ENCODE data around the gene CCDC136.

Gene CCDC136

DNA sequence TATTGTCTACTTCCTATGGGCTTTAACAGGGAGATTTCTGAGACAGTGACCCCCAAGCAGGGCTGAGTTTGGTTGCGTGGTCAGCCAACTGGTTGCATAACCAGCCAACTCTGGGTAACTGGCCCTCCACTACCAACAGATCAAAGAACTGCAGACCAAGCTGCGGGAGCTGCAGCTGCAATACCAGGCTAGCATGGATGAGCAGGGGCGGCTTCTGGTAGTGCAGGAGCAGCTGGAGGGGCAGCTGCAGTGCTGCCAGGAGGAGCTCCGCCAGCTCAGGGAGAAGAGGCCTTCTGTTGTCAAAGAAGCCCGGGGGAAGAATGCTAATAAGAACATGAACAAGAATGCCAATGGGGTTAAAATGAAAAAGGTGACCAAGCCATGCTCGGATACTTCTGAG lies 22.7 kb downstream of the CCDC136 start:
- Histone ChIP-seq H3K27me3 (ENCODE audit: insufficient read depth, low read length, poor library complexity, severe bottlenecking) (no peaks in the 10 kb centered on the region), H3F3A (ENCODE audit: low read depth) (no peaks in the 10 kb centered on the region), H3K36me3 (ENCODE audit: insufficient read depth, low read length) (peaks cover 14% of the 10 kb centered on the region; the same call in 1 of the 2 replicates), H3K9me3 (ENCODE audit: insufficient read depth, low read depth, low read length) (no peaks in the 10 kb centered on the region), H3K4me1 (ENCODE audit: insufficient read depth, low read length, poor library complexity, severe bottlenecking) (peaks cover 7% of the 10 kb centered on the region), H3K4me2 (ENCODE audit: low read depth, low read length, poor library complexity, severe bottlenecking) (no peak overlapping the region), H2AFZ (ENCODE audit: low read length) (no peak overlapping the region), H3K9me2 (replicated peaks; ENCODE audit: low read depth, low read length) (no peaks in the 10 kb centered on the region), H3K79me2 (ENCODE audit: insufficient read depth, low read length) (no peaks in the 10 kb centered on the region), H3K9ac (ENCODE audit: low read depth, low read length, poor library complexity, severe bottlenecking) (no peak overlapping the region), H4K20me1 (ENCODE audit: insufficient read depth, low read length, poor library complexity, severe bottlenecking) (no peaks in the 10 kb centered on the region), H3K4me3 (ENCODE audit: low read length, poor library complexity, severe bottlenecking) (no peak overlapping the region)
- TF ChIP-seq EZH2phosphoT487 (IDR thresholded peaks at IDR 0.05; ENCODE audit: borderline replicate concordance): no peak
- TF ChIP-seq, protein P1, sequence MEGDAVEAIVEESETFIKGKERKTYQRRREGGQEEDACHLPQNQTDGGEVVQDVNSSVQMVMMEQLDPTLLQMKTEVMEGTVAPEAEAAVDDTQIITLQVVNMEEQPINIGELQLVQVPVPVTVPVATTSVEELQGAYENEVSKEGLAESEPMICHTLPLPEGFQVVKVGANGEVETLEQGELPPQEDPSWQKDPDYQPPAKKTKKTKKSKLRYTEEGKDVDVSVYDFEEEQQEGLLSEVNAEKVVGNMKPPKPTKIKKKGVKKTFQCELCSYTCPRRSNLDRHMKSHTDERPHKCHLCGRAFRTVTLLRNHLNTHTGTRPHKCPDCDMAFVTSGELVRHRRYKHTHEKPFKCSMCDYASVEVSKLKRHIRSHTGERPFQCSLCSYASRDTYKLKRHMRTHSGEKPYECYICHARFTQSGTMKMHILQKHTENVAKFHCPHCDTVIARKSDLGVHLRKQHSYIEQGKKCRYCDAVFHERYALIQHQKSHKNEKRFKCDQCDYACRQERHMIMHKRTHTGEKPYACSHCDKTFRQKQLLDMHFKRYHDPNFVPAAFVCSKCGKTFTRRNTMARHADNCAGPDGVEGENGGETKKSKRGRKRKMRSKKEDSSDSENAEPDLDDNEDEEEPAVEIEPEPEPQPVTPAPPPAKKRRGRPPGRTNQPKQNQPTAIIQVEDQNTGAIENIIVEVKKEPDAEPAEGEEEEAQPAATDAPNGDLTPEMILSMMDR (conservative IDR thresholded peaks at IDR 0.05; ENCODE audit: low read length): no peak

DNA sequence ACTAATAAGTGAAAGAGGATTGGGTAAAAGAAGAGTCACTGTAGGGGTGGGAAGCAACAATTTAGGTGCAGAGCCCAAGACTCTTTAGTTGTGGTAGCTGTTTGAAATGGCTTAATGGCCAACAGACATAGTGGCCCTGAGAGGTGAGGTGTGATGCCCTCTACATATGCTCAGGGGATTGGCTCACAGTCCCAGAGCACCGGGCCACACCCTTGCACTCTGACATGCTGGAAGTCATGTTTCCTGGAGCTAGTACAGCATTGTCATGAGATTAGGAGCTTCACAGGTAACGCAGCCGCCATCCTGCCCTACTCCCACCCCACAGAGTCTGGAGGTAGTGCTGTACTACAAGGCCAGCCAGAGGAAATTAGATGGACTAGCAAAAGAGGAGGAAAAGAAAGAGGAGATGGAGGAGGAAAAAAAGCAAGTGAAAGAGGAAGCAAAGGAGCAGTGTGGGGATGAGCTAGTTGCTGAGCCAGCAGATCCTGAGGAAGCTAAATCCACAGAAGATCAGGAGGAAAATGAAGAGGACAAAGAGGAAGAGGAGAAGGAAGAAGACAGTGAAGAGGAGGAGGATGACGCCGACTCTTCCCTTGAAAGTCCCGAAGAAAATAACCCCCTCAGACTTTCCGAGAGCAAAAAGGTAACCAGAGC lies 23.6 kb downstream of the CCDC136 start:
- Histone ChIP-seq H3K79me2 (ENCODE audit: insufficient read depth, low read length) (no peaks in the 10 kb centered on the region), H3K4me2 (ENCODE audit: low read depth, low read length, poor library complexity, severe bottlenecking) (no peak overlapping the region)

DNA sequence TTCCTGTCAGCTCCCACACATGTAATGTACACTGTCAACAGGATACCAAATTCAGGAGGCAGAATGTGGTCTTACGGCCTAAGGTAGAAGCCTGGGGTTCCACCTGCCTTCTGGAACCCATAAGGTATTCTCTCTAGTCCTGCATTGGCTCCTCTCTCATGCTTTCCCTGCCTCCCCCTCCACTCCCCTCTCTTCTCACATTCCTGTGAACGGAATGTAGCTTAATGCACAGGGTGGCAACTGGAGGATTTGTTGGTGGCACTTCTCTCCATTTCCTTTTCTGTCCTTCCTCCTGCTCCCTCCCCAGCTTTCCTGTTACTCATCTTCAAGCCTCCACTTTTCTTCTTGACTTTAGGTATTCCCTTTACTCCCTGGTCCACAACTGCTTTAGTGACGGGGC lies 26.9 kb downstream of the CCDC136 start:
- no peaks in the 10 kb centered on the region for H3K27me3 ChIP-seq (ENCODE audit: insufficient read depth, low read length, poor library complexity, severe bottlenecking)

More for the DNA sequence above, 23.6 kb downstream of the CCDC136 start:
- Histone ChIP-seq H3K27me3 (ENCODE audit: insufficient read depth, low read length, poor library complexity, severe bottlenecking) (no peaks in the 10 kb centered on the region), H3K9me3 (ENCODE audit: insufficient read depth, low read depth, low read length) (no peaks in the 10 kb centered on the region), H3K4me1 (ENCODE audit: insufficient read depth, low read length, poor library complexity, severe bottlenecking) (peaks cover 16% of the 10 kb centered on the region), H2AFZ (ENCODE audit: low read length) (no peak overlapping the region), H3K4me3 (ENCODE audit: low read length, poor library complexity, severe bottlenecking) (no peak overlapping the region), H3F3A (ENCODE audit: low read depth) (no peaks in the 10 kb centered on the region), H4K20me1 (ENCODE audit: insufficient read depth, low read length, poor library complexity, severe bottlenecking) (no peaks in the 10 kb centered on the region), H3K9ac (ENCODE audit: low read depth, low read length, poor library complexity, severe bottlenecking) (no peak overlapping the region), H3K36me3 (ENCODE audit: insufficient read depth, low read length) (peaks cover 8% of the 10 kb centered on the region; the same call in 1 of the 2 replicates), H3K9me2 (replicated peaks; ENCODE audit: low read depth, low read length) (no peaks in the 10 kb centered on the region)
- TF ChIP-seq EZH2phosphoT487 (IDR thresholded peaks at IDR 0.05; ENCODE audit: borderline replicate concordance): no peak
- TF ChIP-seq, protein P1 (conservative IDR thresholded peaks at IDR 0.05; ENCODE audit: low read length): no peak

More for the DNA sequence above, 26.9 kb downstream of the CCDC136 start:
- Histone ChIP-seq H3K9ac (ENCODE audit: low read depth, low read length, poor library complexity, severe bottlenecking) (no peak overlapping the region), H3K9me3 (ENCODE audit: insufficient read depth, low read depth, low read length) (no peaks in the 10 kb centered on the region), H4K20me1 (ENCODE audit: insufficient read depth, low read length, poor library complexity, severe bottlenecking) (no peaks in the 10 kb centered on the region), H3K9me2 (replicated peaks; ENCODE audit: low read depth, low read length) (no peaks in the 10 kb centered on the region), H3K79me2 (ENCODE audit: insufficient read depth, low read length) (no peaks in the 10 kb centered on the region), H3K4me3 (ENCODE audit: low read length, poor library complexity, severe bottlenecking) (no peak overlapping the region), H3K36me3 (ENCODE audit: insufficient read depth, low read length) (no peaks in the 10 kb centered on the region), H3F3A (ENCODE audit: low read depth) (no peaks in the 10 kb centered on the region), H3K4me2 (ENCODE audit: low read depth, low read length, poor library complexity, severe bottlenecking) (no peak overlapping the region), H2AFZ (ENCODE audit: low read length) (no peak overlapping the region), H3K4me1 (ENCODE audit: insufficient read depth, low read length, poor library complexity, severe bottlenecking) (peaks cover 17% of the 10 kb centered on the region)
- TF ChIP-seq, protein P1 (conservative IDR thresholded peaks at IDR 0.05; ENCODE audit: low read length): no peak
- TF ChIP-seq EZH2phosphoT487 (IDR thresholded peaks at IDR 0.05; ENCODE audit: borderline replicate concordance): no peak

Data from Loucy (cell line).